Measurements from ENCODE around the gene ACTMAP. TPM values are rescaled to one million over a fixed set of nuclear protein-coding genes. Genes with fewer than 3 reads are reported as not detected.

Gene ACTMAP
- total and polyA plus RNA-seq, 2 experiments from 2014 or later = 3.2 to 14.8 TPM

DNA sequence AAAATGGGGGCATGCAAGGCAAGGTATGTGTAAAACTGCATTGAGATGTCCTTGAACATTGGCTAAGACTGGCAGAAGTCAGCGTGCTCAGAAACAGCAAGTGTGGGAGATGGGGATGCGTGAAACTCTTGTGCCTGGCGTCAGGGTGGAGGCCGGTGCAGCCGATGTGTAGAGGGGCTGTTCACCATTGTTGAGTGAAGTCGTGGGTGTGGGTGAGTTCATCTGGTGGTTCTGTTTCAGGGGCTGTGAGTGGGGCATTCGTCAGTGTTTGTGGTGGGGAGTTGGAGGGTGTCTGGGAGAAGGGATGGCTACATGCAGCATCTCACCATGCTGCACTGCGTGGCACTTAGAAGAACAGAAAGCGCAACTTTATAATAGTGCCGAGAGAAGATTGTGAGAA is 13.7 kb upstream of the ACTMAP start:
- TF ChIP-seq EZH2phosphoT487 (IDR thresholded peaks at IDR 0.05; ENCODE audit: low read depth, severe bottlenecking, unreplicated experiment) (no peak), EZH2 (IDR thresholded peaks at IDR 0.05; ENCODE audit: borderline replicate concordance) (no peak)
- TF ChIP-seq, protein P1, sequence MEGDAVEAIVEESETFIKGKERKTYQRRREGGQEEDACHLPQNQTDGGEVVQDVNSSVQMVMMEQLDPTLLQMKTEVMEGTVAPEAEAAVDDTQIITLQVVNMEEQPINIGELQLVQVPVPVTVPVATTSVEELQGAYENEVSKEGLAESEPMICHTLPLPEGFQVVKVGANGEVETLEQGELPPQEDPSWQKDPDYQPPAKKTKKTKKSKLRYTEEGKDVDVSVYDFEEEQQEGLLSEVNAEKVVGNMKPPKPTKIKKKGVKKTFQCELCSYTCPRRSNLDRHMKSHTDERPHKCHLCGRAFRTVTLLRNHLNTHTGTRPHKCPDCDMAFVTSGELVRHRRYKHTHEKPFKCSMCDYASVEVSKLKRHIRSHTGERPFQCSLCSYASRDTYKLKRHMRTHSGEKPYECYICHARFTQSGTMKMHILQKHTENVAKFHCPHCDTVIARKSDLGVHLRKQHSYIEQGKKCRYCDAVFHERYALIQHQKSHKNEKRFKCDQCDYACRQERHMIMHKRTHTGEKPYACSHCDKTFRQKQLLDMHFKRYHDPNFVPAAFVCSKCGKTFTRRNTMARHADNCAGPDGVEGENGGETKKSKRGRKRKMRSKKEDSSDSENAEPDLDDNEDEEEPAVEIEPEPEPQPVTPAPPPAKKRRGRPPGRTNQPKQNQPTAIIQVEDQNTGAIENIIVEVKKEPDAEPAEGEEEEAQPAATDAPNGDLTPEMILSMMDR (IDR thresholded peaks at IDR 0.05; ENCODE audit: poor library complexity) = no peak
- WGBS (ENCODE audit: low lambda C conversion rate, missing lambda C conversion rate) = 94% methylated on average over 10 of the region's 10 CpGs
- no peak for DNase-seq (ENCODE audit: low spot score)
- no peak overlapping the region for H3K27ac ChIP-seq
- H2AFZ ChIP-seq = no peak overlapping the region
- peaks cover 3% of the 10 kb centered on the region for H3K36me3 ChIP-seq (replicated peaks; ENCODE audit: insufficient read depth, low read depth)
- H3K4me2 ChIP-seq = no peak overlapping the region
- H4K20me1 ChIP-seq (ENCODE audit: insufficient read depth, poor library complexity, severe bottlenecking) = peaks cover 3% of the 10 kb centered on the region
- no peaks in the 10 kb centered on the region for H3K27me3 ChIP-seq
- no peaks in the 10 kb centered on the region for H3K4me1 ChIP-seq (ENCODE audit: insufficient read depth)
- no peaks in the 10 kb centered on the region for H3K9me2 ChIP-seq (replicated peaks; ENCODE audit: insufficient read depth)
- H3K79me2 ChIP-seq = peaks cover 5% of the 10 kb centered on the region
- no peak overlapping the region for H3K4me3 ChIP-seq
- H3K9me3 ChIP-seq (ENCODE audit: low read depth) = no peaks in the 10 kb centered on the region

DNA sequence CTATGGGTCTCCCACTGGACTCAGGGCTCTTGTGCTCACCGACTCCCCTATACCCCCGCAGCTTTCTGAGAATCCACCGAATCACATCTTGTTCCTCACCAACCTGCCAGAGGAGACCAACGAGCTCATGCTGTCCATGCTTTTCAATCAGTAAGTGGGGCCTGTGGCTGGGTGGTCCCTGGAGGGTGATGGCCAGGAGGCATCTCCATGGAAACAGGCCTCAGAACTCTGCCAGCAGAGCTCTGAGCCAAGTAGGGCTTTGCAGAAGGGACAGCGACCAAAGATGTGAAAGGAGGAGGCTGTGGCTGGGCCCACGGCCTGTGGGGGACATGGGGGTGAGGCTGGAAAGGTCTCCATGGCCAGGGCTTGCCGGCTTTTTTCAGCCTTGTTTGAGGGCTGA is 13.2 kb upstream of the ACTMAP start:
- no peaks in the 10 kb centered on the region for H3K27me3 ChIP-seq
- no peak for DNase-seq (ENCODE audit: low spot score)
- peaks cover 8% of the 10 kb centered on the region for H3K79me2 ChIP-seq
- H3K4me2 ChIP-seq = no peak overlapping the region
- H3K36me3 ChIP-seq (replicated peaks; ENCODE audit: insufficient read depth, low read depth) = peaks cover 3% of the 10 kb centered on the region
- no peaks in the 10 kb centered on the region for H3K9me2 ChIP-seq (replicated peaks; ENCODE audit: insufficient read depth)
- no peak overlapping the region for H2AFZ ChIP-seq
- H4K20me1 ChIP-seq (ENCODE audit: insufficient read depth, poor library complexity, severe bottlenecking) = peaks cover 3% of the 10 kb centered on the region
- no peak overlapping the region for H3K27ac ChIP-seq
- TF ChIP-seq, protein P1 (IDR thresholded peaks at IDR 0.05; ENCODE audit: poor library complexity) = no peak
- TF ChIP-seq EZH2 (IDR thresholded peaks at IDR 0.05; ENCODE audit: borderline replicate concordance) = no peak
- no peak for TF ChIP-seq EZH2phosphoT487 (IDR thresholded peaks at IDR 0.05; ENCODE audit: low read depth, severe bottlenecking, unreplicated experiment)
- 100% methylated on average over 7 of the region's 7 CpGs for WGBS (ENCODE audit: low lambda C conversion rate, missing lambda C conversion rate)
- H3K9me3 ChIP-seq (ENCODE audit: low read depth) = no peaks in the 10 kb centered on the region
- no peak overlapping the region for H3K4me3 ChIP-seq
- H3K4me1 ChIP-seq (ENCODE audit: insufficient read depth) = no peaks in the 10 kb centered on the region

- Histone ChIP-seq H3K27me3 (no peaks in the 10 kb centered on the region), H3K9me3 (ENCODE audit: low read depth) (no peaks in the 10 kb centered on the region), H3K4me3 (no peak overlapping the region), H3K4me2 (no peak overlapping the region), H3K27ac (no peak overlapping the region), H3K4me1 (ENCODE audit: insufficient read depth) (no peaks in the 10 kb centered on the region), H2AFZ (no peak overlapping the region), H3K9me2 (replicated peaks; ENCODE audit: insufficient read depth) (no peaks in the 10 kb centered on the region), H4K20me1 (ENCODE audit: insufficient read depth, poor library complexity, severe bottlenecking) (peaks cover 3% of the 10 kb centered on the region), H3K36me3 (replicated peaks; ENCODE audit: insufficient read depth, low read depth) (peaks cover 3% of the 10 kb centered on the region), H3K79me2 (peaks cover 14% of the 10 kb centered on the region)
- 98% methylated on average over 17 of the region's 17 CpGs for WGBS (ENCODE audit: low lambda C conversion rate, missing lambda C conversion rate)
- no peak for TF ChIP-seq EZH2 (IDR thresholded peaks at IDR 0.05; ENCODE audit: borderline replicate concordance)
- no peak for TF ChIP-seq EZH2phosphoT487 (IDR thresholded peaks at IDR 0.05; ENCODE audit: low read depth, severe bottlenecking, unreplicated experiment)
- TF ChIP-seq, protein P1 (IDR thresholded peaks at IDR 0.05; ENCODE audit: poor library complexity) = no peak
- DNase-seq (ENCODE audit: low spot score) = no peak
Observed at GRCh38 chr19:40762754-40763470, 12.6 kb upstream of the ACTMAP start.
